GM12873 (cell line): ENCODE data around the gene DLG2.

Experiments
- TF ChIP-seq, protein P1 (sequence below): IDR thresholded peaks from 2 replicates; pipeline ENCODE4 v1.5.1; 2012; ENCODE audit warnings: low read depth, mild to moderate bottlenecking, moderate library complexity, low read length, control low read depth; ENCODE audit not compliant: insufficient read depth; ENCODE audit errors: missing control alignments

DLG2 gene

DNA sequence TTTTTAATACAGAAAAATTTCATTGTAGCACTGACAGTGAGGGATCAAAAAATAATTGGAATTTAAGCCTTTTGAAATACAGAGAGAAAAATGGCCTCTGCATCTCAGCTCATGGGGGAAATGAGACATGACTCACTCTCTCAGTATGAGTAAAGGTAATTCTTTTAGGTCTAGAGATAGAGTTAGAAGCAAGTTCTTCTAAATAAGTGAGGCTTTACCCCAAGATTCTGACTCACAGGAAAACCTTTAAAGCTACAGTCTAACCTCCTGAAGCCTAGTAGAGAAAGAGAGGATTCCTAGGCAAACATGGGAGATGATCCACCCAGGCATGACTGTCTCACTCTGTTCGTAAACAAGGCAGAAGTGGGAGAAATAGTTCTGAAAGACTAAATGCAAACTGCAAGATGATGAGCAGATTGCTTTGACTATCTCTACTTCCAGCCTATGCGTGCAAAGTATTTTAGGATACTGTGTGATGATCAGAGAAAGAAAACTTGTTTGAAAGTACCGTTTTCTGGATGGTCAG, 1337.7 kb downstream of the DLG2 start:
- TF ChIP-seq, protein P1, sequence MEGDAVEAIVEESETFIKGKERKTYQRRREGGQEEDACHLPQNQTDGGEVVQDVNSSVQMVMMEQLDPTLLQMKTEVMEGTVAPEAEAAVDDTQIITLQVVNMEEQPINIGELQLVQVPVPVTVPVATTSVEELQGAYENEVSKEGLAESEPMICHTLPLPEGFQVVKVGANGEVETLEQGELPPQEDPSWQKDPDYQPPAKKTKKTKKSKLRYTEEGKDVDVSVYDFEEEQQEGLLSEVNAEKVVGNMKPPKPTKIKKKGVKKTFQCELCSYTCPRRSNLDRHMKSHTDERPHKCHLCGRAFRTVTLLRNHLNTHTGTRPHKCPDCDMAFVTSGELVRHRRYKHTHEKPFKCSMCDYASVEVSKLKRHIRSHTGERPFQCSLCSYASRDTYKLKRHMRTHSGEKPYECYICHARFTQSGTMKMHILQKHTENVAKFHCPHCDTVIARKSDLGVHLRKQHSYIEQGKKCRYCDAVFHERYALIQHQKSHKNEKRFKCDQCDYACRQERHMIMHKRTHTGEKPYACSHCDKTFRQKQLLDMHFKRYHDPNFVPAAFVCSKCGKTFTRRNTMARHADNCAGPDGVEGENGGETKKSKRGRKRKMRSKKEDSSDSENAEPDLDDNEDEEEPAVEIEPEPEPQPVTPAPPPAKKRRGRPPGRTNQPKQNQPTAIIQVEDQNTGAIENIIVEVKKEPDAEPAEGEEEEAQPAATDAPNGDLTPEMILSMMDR, result no peak

- TF ChIP-seq, protein P1, result no peak
Measured at GRCh38 chr11:84273541-84273940, 1353.6 kb downstream of the DLG2 start.

DNA sequence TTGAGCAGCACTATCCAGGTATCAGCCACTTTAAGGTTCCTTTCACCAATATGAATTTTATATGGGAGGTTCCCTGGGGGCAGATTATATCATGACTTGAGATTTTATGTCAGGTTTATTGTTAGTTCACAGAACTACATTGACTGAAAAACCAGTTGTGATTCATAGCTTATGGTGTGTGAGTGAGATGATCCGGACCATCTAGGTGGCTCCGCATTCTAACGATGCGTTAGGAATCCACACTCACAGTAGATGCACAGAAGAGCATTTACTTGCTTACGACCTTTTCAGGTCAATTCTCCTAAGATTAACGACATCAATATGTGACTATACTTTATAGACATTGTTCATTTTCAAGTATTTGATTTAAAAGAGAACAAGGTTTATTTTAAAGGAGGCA, 1356.7 kb downstream of the DLG2 start:
- TF ChIP-seq, protein P1, result no peak

DNA sequence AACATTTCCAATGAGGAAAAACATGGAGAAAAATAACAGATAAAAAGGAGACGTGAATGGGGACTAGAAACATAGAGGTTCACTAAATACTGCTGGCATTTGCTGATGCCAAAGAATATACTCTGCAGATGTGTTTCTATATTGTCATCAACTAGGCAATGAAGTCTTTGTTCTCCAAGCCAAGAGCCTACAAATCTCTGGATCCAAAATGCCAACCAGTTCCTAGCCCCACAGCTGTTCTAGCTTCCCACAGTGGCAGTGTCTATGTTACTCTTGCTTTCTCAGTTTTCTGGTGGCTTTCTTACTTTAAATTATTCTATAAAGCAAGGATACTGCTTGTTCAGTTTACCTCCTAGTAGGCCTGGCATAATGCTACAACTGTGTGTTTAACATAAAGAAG, 1363.1 kb downstream of the DLG2 start:
- TF ChIP-seq, protein P1, result no peak

DNA sequence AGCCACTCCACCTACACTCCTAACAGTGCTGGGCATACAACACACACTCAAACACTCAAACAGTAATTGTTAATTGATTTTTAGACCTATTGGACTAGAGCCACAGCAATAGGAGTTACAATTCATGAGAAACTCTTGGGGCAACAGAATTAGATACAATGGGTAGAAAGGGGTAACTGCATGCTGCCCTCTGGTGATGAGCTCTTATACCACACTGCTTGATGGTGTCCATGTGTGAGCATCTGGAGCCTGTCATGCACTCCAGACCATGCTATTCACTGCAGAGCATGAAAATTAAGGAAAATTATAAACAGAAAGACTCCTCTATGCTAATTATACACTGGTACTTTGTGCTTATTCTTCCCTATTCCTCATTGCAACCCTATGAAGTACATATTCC, 1365.4 kb downstream of the DLG2 start:
- TF ChIP-seq, protein P1, result peak; percentile 54

DNA sequence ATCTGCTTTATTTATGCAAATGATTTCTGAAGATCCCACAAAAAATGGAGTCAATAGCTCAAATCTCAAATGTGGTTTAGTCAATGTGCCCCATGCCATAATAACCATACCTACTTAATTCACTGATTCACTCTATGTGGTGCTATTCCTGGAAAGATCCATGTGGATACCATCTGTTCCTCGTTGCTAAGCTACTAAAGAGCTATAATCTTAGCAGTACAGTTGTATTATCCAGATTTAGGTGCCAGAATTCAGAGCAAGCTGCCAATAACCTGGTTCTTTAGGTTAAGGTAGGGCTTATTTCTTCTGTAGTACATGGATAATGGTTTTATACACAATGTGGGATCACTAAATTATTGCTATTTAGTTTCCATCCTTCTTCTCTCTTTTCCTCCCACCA, 1366.3 kb downstream of the DLG2 start:
- TF ChIP-seq, protein P1, result no peak

DNA sequence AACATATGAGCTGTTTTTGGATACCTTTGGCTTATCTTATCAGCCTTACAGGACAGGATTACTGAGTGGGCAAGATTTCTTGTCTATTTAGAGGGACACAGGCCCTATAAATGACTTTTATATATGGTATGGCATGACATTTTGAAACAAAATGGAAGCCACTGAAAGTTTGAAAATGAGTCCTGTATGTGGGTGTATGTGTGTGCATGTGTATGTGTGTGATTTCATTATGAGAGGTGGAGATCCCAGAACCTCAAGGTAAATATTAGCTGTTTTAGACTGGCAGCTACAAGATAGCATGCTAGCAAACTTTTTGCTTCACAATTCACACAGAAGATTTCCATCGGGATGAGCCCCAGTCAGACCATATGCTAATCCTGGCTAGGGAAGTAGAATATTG, 1370.5 kb downstream of the DLG2 start:
- TF ChIP-seq, protein P1, result no peak
